GM12801 (cell line): Measurements from ENCODE around the gene CER1.

Experiments
- TF ChIP-seq, protein P1 (sequence below): IDR thresholded peaks from one replicate; pipeline ENCODE4 v1.5.1; 2011; ENCODE audit warnings: control low read depth; ENCODE audit not compliant: insufficient read length; ENCODE audit errors: extremely low read depth

Gene CER1

DNA sequence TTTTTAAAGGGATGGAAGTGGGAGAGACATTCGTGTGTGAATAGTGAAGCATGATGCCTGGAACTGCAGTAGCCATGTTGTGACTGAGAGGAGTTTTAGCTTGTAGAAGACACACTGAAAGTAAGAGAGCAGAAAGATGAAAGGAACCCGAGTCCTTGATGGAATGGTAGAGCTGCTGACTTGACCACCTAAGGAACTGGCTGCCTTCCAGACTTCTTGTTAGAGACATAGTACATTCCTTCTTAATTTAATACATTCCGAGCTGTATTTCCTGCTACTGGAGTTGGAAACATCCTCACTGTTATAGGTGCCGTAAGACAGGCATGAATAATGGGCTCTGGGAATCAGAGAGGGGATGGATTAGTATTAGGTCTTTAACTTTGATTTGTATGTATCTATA lies 7.4 kb downstream of the CER1 start:
- TF ChIP-seq, protein P1, sequence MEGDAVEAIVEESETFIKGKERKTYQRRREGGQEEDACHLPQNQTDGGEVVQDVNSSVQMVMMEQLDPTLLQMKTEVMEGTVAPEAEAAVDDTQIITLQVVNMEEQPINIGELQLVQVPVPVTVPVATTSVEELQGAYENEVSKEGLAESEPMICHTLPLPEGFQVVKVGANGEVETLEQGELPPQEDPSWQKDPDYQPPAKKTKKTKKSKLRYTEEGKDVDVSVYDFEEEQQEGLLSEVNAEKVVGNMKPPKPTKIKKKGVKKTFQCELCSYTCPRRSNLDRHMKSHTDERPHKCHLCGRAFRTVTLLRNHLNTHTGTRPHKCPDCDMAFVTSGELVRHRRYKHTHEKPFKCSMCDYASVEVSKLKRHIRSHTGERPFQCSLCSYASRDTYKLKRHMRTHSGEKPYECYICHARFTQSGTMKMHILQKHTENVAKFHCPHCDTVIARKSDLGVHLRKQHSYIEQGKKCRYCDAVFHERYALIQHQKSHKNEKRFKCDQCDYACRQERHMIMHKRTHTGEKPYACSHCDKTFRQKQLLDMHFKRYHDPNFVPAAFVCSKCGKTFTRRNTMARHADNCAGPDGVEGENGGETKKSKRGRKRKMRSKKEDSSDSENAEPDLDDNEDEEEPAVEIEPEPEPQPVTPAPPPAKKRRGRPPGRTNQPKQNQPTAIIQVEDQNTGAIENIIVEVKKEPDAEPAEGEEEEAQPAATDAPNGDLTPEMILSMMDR: no peak

DNA sequence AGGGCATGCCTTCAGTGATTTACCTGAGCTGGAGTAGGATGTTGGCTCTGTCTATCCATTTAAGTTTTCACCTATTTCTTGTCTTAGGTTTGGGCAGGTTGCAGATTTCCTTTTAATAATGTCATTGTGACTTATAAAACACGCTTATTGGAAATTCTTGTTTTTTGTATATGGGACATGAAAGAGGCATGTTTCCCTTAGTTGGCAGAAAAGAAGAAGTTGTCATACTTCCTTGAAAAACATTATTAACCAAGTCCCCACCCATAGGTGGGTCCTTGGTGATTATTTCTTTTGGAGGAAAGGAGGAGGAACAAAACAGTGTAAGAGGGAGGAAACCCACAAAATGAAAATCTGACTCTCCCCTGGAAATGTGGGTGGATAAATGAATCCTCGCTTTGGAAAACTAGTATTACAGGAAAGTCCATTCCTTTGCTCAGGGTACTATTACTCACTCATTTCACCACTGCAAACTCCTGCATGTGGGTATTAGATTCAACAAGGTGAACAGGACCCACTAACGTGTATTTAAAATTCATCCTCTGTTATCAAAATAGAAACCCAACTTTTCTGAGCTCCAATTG lies 9.3 kb downstream of the CER1 start:
- TF ChIP-seq, protein P1: no peak

DNA sequence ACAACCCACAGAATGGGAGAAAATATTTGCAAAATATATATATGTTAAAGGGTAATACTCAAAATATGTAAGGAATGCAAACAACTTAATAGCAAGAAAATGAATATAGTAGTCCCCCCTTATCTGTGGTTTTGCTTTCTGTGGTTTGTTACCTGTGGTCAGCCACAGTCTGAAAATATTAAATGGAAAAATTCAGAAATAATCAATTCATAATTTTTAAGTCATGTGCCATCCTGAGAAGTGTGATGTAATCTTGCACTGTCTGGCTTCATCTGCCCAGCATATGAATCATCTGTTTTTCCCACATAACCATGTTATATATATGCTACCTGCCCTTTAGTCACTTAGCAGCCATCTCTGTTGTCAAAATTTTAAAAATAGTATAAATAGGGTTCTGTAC lies 11.7 kb downstream of the CER1 start:
- TF ChIP-seq, protein P1: no peak

DNA sequence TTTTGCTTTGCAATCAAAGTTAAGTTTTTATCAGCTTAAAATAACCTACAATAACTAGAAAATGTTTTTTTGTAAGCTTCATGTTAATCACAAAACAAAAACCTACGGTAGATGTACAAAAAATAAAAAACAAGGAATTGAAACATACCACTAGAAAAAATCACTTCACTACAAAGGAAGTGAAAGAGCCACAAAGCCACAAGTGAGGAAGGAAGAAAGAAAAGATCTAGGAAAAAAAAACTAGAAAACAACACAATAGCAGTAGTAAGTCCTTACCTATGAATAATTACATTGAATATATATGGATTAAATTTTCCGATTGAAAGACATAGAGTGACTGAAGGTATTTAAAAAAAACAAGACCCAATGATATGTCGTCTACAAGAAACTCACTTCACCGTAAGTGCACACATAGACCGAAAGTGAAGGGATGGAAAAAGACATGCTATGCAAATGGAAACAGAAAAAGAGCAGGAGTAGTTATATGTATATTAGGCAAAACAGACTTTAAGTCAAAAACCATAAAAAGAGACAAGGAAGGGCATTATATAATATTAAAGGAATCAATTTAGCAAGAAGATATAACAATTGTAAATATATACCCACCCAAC lies 15.9 kb downstream of the CER1 start:
- TF ChIP-seq, protein P1: no peak

DNA sequence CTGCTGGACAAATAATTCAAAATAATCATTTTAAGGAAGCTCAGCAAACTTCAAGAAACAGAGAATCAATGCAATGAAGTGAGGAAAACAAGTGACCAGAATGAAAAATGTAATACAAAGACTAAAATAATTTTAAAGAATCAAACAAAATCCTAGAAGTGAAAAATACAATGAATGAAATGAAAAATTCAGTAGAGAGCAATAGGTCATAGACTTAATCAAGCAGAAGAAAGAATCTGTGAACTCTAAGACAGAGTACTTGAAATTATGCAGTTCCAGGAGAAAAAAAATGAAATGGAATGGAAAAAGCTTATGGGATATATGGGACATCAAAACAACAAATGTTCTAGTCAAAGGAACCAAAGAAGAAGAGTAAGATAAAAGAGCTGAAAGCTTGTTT lies 17.5 kb downstream of the CER1 start:
- TF ChIP-seq, protein P1: no peak

DNA sequence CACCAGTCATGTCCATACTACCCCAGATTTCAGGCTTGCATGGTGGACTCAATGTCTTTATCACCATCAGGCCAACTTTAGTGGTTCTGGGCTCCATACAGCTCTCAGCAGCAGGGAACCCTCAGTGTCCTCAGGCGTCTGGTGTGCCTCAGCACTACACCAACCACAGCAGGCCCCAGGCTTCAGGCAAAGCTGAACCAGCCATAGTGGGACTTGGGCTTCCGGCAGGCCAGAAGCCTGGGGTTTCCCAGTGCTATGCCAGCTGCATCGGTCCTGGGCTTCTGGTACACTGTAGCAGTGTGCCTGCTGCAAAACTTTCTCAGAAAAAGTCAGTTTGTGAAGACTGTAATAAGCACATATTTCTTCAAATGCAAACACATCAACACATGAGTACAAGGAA lies 18.3 kb downstream of the CER1 start:
- TF ChIP-seq, protein P1: no peak

DNA sequence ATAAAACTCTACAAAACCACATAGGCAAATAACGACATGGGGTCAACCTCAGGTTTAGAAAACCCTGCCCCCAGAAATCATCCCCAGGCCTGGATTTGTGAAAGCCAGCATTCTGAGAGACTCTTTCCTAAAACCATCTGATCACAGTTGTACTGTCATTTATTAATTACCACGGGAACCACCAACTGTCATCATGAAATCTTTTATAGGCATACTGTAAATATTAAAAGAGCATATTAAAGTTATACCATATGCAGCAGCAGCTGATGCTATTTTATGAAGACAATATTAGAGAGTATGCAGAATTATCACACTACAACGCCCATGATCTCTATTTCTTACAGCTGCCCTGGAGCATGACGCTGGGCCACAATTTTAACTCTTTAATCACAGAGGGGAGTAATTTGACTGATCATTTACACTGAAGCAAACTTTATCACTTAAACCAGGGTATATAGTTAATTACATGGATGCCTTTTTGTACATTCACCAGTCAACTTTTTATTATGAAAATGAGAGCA lies 20.3 kb downstream of the CER1 start:
- TF ChIP-seq, protein P1: no peak
